Nephron (organoid): ENCODE data around the gene AMBRA1.

Experiments
- H3K27ac Mint-ChIP-seq, 3 experiments: 2 replicates each; pipeline ENCODE4 v1.8.0; 2020; ENCODE audit warnings: mixed read lengths in 3 of 3, mild to moderate bottlenecking in 2 of 3, moderate library complexity in 1 of 3
- H3K27me3 Mint-ChIP-seq: 2 replicates; pipeline ENCODE4 v1.8.0; 2021; ENCODE audit warnings: low read depth, mild to moderate bottlenecking, moderate library complexity, mixed read lengths
- H3K36me3 Mint-ChIP-seq: 2 replicates; pipeline ENCODE4 v1.8.0; 2020; ENCODE audit warnings: low read depth, mixed read lengths
- H3K4me1 Mint-ChIP-seq: 2 replicates; pipeline ENCODE4 v1.8.0; 2020; ENCODE audit warnings: mixed read lengths
- H3K4me3 Mint-ChIP-seq, 3 experiments: 2 replicates each; pipeline ENCODE4 v1.8.0; 2020; ENCODE audit warnings: mild to moderate bottlenecking in 3 of 3, mixed read lengths in 3 of 3, moderate library complexity in 2 of 3
- H3K9me3 Mint-ChIP-seq: 2 replicates; pipeline ENCODE4 v1.8.0; 2020; ENCODE audit warnings: mixed read lengths
- TF ChIP-seq, protein P1 (sequence below), 3 experiments: fragments of 200-600 bp; sonication (generic); IDR thresholded peaks; one replicate each; pipeline ENCODE4 v1.5.0; 2021; ENCODE audit warnings: antibody characterized with exemption in 3 of 3; ENCODE audit not compliant: unreplicated experiment in 3 of 3

The AMBRA1 gene

GRCh38 chr11:46617972-46618314, 24.1 kb upstream of the AMBRA1 start:
- Mint-ChIP-seq H3K36me3 (peaks cover 23% of the 10 kb centered on the region), H3K4me1 (peaks cover 36% of the 10 kb centered on the region), H3K9me3 (no peaks in the 10 kb centered on the region), H3K4me3 (peak overlapping the region; percentile 95 to 97 (median 97)), H3K27ac (peak overlapping the region; percentile 99 to 100 (median 100)), H3K27me3 (no peaks in the 10 kb centered on the region)
- TF ChIP-seq, protein P1, sequence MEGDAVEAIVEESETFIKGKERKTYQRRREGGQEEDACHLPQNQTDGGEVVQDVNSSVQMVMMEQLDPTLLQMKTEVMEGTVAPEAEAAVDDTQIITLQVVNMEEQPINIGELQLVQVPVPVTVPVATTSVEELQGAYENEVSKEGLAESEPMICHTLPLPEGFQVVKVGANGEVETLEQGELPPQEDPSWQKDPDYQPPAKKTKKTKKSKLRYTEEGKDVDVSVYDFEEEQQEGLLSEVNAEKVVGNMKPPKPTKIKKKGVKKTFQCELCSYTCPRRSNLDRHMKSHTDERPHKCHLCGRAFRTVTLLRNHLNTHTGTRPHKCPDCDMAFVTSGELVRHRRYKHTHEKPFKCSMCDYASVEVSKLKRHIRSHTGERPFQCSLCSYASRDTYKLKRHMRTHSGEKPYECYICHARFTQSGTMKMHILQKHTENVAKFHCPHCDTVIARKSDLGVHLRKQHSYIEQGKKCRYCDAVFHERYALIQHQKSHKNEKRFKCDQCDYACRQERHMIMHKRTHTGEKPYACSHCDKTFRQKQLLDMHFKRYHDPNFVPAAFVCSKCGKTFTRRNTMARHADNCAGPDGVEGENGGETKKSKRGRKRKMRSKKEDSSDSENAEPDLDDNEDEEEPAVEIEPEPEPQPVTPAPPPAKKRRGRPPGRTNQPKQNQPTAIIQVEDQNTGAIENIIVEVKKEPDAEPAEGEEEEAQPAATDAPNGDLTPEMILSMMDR (IDR thresholded peaks at IDR 0.05; ENCODE audit: unreplicated experiment in 3 of 3) = no peak

- Mint-ChIP-seq H3K27ac (peak within 1 kb of the TSS; percentile 99 to 100 (median 100)), H3K9me3 (no peaks in the 10 kb centered on the region), H3K4me1 (peaks cover 36% of the 10 kb centered on the region), H3K36me3 (peaks cover 17% of the 10 kb centered on the region), H3K27me3 (no peaks in the 10 kb centered on the region), H3K4me3 (peak within 1 kb of the TSS; percentile 95 to 97 (median 97))
- TF ChIP-seq, protein P1 (IDR thresholded peaks at IDR 0.05; ENCODE audit: unreplicated experiment in 3 of 3) = peak; percentile 53 to 73 (median 67)
These were observed 23.5 kb upstream of the AMBRA1 start, which contains the start of the genes ATG13 and HARBI1 for GRCh38 chr11:46617134-46617971. ATG13 (plus strand) TSS chr11:46617553; CDS start chr11:46644292, 26,739 bp downstream. HARBI1 (minus strand) TSS chr11:46617227; CDS start chr11:46616237, 990 bp downstream.

DNA sequence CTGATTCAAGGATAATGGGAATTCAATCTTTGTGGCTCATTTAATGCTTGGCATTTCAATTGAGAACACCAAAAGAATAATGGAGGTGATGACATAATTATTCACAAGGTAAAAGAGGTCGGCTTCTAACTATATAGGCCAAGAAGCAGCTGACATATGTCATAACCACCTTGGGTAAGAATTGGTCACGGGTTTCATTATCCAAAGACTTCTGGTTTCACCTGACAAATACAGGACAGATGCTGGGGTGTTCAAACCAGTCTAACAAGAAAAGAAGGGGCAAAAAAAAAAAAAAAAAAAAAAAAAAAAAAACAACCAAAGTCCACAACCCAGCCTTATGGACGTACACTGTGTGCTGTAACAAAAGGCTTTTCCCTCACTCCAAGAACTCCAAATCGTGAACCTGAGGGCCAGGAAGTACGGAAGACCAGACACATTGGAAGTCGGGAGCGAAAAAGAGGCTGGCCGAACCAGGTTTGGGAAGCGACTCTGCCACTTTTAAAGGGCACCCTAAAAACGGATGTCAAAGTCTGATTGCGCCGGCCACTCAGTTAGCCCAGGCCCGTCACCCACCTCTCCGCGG, 22.8 kb upstream of the AMBRA1 start:
- H3K4me1 Mint-ChIP-seq = peaks cover 35% of the 10 kb centered on the region
- H3K9me3 Mint-ChIP-seq = no peaks in the 10 kb centered on the region
- TF ChIP-seq, protein P1 (IDR thresholded peaks at IDR 0.05; ENCODE audit: unreplicated experiment in 3 of 3) = no peak
- H3K36me3 Mint-ChIP-seq = peaks cover 13% of the 10 kb centered on the region
- no peaks in the 10 kb centered on the region for H3K27me3 Mint-ChIP-seq
- peak overlapping the region; percentile 99 to 100 (median 100) for H3K27ac Mint-ChIP-seq
- peak overlapping the region; percentile 95 to 97 (median 97) for H3K4me3 Mint-ChIP-seq

GRCh38 chr11:46615756-46616155, 21.9 kb upstream of the AMBRA1 start:
- Mint-ChIP-seq H3K4me1 (peaks cover 32% of the 10 kb centered on the region), H3K4me3 (peak overlapping the region; percentile 95 to 97 (median 97)), H3K36me3 (peaks cover 7% of the 10 kb centered on the region), H3K9me3 (no peaks in the 10 kb centered on the region), H3K27ac (peak overlapping the region in 2 of 3 experiments; percentile 100), H3K27me3 (no peaks in the 10 kb centered on the region)
- TF ChIP-seq, protein P1 (IDR thresholded peaks at IDR 0.05; ENCODE audit: unreplicated experiment in 3 of 3) = no peak

DNA sequence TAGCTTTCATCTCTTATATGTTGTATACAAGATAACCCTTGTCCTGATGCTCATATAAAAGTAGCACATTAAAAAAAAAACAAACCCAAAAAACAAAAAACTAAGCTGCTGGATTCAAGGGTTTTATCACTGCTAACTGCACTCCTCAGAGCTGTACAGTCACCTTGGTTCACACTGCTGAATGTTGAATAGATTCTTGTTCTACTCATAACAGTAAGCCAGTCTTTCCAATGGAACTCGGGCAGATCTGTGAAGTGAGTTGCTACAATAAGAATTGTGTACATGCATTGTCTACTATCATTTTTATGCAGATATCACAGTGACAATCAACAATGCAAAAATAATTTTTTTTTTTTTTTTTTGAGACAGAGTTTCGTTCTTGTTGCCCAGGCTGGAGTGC, 18.5 kb upstream of the AMBRA1 start:
- H3K27me3 Mint-ChIP-seq = no peaks in the 10 kb centered on the region
- no peaks in the 10 kb centered on the region for H3K36me3 Mint-ChIP-seq
- H3K9me3 Mint-ChIP-seq = no peaks in the 10 kb centered on the region
- H3K4me3 Mint-ChIP-seq = no peak overlapping the region
- H3K4me1 Mint-ChIP-seq = peaks cover 14% of the 10 kb centered on the region
- TF ChIP-seq, protein P1 (IDR thresholded peaks at IDR 0.05; ENCODE audit: unreplicated experiment in 3 of 3) = no peak
- H3K27ac Mint-ChIP-seq = no peak overlapping the region
